DMS53 (cell line): ENCODE measurements around the gene PKD1L1.
"Not testable (repeated sequence)": the region's sequence is repeated elsewhere in the genome, so short reads cannot be mapped to it uniquely, and the experiment has no call there.

ENCODE experiments used
- DNase-seq: peaks from one replicate; lab custom pipeline; 2025; lab: John Stamatoyannopoulos, UW

The PKD1L1 gene

GRCh38 chr7:47956220-47956619 lies 8.0 kb upstream of the PKD1L1 start:
- DNase-seq = no peak

GRCh38 chr7:47954231-47954911 lies 6.1 kb upstream of the PKD1L1 start:
- no peak for DNase-seq

- DNase-seq = no peak
Observed at GRCh38 chr7:47953822-47954221, 5.6 kb upstream of the PKD1L1 start.

- no peak for DNase-seq
Observed at GRCh38 chr7:47952224-47952623, 4.0 kb upstream of the PKD1L1 start.

GRCh38 chr7:47951374-47951773 lies 3.1 kb upstream of the PKD1L1 start:
- DNase-seq = peak; percentile 71

GRCh38 chr7:47950714-47951113 lies 2.4 kb upstream of the PKD1L1 start:
- DNase-seq = no peak

- DNase-seq = peak; percentile 26
Observed at GRCh38 chr7:47949703-47950102, 1.4 kb upstream of the PKD1L1 start.

GRCh38 chr7:47947355-47947749 lies 914 bp downstream of the PKD1L1 start:
- DNase-seq = no peak

- no peak for DNase-seq
Observed at GRCh38 chr7:47946581-47947354, 1.5 kb downstream of the PKD1L1 start.

- DNase-seq = peak; percentile 82
Observed at GRCh38 chr7:47945261-47946015, 2.8 kb downstream of the PKD1L1 start.

- DNase-seq = no peak
Observed at GRCh38 chr7:47944536-47945260, 3.6 kb downstream of the PKD1L1 start.

- no peak for DNase-seq
Observed at GRCh38 chr7:47943676-47944474, 4.4 kb downstream of the PKD1L1 start.

GRCh38 chr7:47942651-47943050 lies 5.6 kb downstream of the PKD1L1 start:
- not testable (repeated sequence) for DNase-seq

GRCh38 chr7:47942132-47942531 lies 6.1 kb downstream of the PKD1L1 start:
- DNase-seq = no peak

GRCh38 chr7:47941136-47941844 lies 7.0 kb downstream of the PKD1L1 start:
- DNase-seq = no peak

GRCh38 chr7:47940088-47941013 lies 7.9 kb downstream of the PKD1L1 start:
- DNase-seq = no peak

- DNase-seq = no peak
Observed at GRCh38 chr7:47939425-47940036, 8.7 kb downstream of the PKD1L1 start.

- peak; percentile 16 for DNase-seq
Observed at GRCh38 chr7:47938574-47939165, 9.6 kb downstream of the PKD1L1 start.
